Ammon's horn (tissue), 1 donor: ENCODE measurements around the gene VPS72.

Experiments used
- DNase-seq: peaks from one replicate; pipeline ENCODE4 v3.0.0-alpha.2; 2016; ENCODE audit warnings: low spot score

Gene VPS72

GRCh38 chr1:151144474-151145303 is 45.3 kb downstream of the VPS72 start:
- DNase-seq, result no peak

GRCh38 chr1:151143986-151144385 is 46.0 kb downstream of the VPS72 start:
- no peak for DNase-seq

GRCh38 chr1:151143057-151143435 is 47.0 kb downstream of the VPS72 start:
- no peak for DNase-seq

- DNase-seq, result no peak
These were observed 47.5 kb downstream of the VPS72 start for GRCh38 chr1:151142411-151143056.

GRCh38 chr1:151137789-151138188 is 52.2 kb downstream of the VPS72 start:
- DNase-seq, result no peak

- no peak for DNase-seq
These were observed 54.3 kb downstream of the VPS72 start for GRCh38 chr1:151135433-151136385.

GRCh38 chr1:151134991-151135390 is 55.0 kb downstream of the VPS72 start:
- DNase-seq, result no peak

GRCh38 chr1:151134396-151134795 is 55.6 kb downstream of the VPS72 start:
- DNase-seq, result no peak

GRCh38 chr1:151133018-151133806 is 56.8 kb downstream of the VPS72 start:
- DNase-seq, result no peak

GRCh38 chr1:151132335-151133017 is 57.5 kb downstream of the VPS72 start:
- no peak for DNase-seq

- peak; percentile 9 for DNase-seq
These were observed 58.2 kb downstream of the VPS72 start for GRCh38 chr1:151131701-151132334.

GRCh38 chr1:151130987-151131586 is 58.9 kb downstream of the VPS72 start:
- DNase-seq, result peak; percentile 91

GRCh38 chr1:151128800-151129199 is 61.2 kb downstream of the VPS72 start:
- no peak for DNase-seq
